NCI-H748 treated with DMSO at 0.1 percent for 48 hours (cell line): Measurements from ENCODE around the gene ACTR5.
A peak's percentile ranks its signal among the peaks of the same experiment; 100 is the strongest.

Experiments used
- DNase-seq: peaks from one replicate; lab custom pipeline; 2025; lab: John Stamatoyannopoulos, UW

Gene ACTR5

DNA sequence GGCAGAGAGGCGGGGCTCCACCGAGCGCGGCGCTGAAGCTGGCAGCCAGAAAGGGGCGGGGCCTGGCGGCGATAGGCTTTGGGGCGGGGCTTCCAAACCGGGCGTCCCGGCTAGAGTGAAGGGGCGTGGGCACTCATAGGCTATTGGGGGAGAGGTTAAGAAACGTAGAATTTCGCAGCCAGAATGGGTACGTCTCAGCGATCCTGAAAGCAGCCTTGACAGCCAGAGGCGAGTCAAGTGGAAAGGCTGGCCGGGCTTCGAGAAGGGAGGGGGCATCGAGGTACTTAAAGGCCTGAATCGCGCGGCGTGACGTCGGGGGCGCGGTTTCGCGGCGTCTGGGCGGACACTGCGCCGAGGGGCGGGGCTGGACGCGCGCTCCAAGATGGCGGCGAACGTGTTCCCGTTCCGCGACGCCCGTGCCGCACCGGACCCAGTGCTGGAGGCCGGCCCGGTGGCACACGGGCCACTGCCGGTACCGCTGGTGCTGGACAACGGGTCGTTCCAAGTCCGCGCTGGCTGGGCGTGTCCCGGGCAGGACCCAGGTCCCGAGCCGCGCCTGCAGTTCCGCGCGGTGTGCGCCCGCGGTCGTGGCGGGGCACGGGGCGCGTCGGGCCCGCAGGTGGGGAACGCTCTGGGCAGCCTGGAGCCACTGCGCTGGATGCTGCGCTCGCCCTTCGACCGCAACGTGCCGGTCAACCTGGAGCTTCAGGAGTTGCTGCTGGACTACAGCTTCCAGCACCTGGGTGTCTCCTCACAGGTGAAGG lies at the start of gene ACTR5:
ACTR5 (plus strand) TSS at position 364 of the 764 bp plus-strand sequence; CDS start at position 383, 19 bp downstream.
- peak; percentile 94 for DNase-seq

DNA sequence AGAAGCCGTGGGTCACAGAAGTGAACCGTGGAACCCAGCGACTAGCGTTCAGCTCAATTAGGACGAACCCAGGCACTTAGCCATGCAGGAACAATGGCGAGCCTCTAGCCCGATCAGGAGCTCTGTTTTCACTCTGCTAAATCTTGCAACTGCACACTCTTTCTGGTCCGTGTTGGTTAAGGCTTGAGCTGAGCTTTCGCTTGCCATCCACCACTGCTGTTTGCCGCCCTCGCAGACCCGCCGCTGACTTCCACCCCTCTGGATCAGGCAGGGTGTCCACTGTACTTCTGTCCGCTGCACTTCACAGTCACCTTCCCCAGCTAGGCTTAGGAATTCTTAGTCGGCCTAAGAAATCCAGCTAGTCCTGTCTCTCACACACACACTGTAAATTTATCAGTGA lies 49.7 kb upstream of the ACTR5 start:
- DNase-seq: no peak

DNA sequence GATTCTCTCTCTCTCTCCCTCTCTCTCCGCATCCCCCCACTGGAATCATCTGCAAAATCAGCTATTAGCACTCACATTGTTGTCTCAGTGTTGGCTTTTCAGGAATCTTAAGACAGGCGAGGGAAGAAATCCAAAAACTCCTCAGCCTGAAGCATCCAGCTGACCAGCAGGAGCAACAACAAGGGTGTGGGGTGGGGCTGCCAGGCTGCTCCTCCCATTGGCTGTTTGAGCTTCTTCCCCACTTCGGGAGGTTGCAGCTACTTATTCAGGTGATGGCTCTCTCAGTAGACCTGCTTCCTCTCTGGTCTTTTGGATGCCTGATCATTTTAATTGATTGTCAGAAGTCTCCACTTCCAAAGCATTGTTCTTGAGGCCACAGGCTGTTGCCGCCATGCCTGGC lies 48.1 kb upstream of the ACTR5 start:
- DNase-seq: no peak

DNA sequence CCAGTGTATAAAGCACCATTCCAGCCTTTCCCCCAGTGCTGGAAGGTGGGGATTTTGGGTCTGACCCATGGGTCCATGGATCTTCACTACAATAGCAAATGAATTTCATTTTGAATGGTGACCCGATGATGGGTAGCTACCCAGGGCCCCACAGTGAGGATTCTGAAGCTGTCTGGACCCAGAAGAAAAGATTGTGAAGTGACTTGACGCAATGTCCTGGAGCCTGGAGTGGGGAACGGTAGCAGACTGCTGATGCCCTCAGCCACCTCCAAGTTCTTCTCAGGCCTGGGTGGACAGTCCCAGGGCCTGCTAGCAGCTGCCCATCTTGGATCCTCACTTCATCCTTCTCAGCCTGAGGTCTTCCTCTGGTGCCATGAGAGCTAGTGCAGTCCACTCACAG lies 47.3 kb upstream of the ACTR5 start:
- no peak for DNase-seq

DNA sequence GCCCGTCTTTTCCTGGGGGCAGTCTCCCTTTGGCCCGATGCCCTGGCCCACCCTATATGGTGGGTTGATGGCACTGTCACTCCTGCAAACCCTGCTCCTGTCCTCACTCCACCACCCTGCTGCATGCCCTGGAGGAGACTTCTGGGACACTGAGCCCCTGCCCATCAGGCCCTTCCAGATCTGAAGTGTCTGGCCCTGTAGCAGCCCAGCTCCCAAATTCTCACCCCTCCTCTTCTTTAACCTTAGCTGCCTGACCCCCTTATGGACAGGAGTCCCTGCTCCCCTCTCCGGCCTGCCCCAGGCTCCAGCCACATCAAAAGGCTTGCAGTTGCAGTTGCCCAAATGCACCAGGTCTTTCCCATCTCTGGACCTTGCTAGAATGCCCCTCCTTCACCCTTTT lies 44.7 kb upstream of the ACTR5 start:
- DNase-seq: no peak

DNA sequence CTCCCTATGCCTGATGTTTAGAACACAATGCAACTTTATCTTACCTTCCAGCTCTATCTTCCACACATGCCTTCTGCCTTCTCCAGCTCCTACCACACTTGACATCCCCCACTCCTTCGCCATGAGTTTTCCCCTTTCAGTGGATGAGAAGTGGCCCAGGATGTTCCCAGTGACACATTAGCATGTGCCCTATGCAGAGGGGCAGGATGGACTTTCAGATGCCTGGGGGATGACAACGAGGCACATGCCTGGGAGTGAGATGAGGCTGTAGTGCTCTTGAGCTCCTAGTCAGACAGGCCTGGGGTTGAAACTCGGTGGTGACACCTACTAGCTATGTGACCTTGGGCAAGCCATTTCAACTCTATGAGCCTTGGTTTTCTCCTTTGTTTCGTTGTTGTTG lies 44.1 kb upstream of the ACTR5 start:
- DNase-seq: no peak

DNA sequence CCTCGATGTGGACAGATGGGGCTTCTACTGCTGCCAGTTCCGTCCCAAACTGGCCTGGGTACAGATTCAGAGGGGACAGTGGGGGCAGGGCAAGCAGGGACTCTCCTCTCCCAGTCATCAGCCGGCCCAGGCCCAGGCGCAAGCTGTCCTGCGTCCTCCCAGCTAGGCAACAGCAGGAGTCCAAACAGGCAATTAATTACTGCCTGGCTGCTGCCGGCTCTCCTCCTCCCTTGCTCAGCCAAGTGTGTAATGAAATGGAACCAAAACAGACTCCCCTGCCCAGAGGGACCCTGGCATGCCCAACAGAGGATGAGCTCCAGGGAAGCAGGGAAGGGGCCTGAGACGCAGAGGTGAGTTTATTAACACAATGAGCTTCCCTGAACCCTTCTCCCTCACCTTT lies 41.8 kb upstream of the ACTR5 start:
- no peak for DNase-seq

DNA sequence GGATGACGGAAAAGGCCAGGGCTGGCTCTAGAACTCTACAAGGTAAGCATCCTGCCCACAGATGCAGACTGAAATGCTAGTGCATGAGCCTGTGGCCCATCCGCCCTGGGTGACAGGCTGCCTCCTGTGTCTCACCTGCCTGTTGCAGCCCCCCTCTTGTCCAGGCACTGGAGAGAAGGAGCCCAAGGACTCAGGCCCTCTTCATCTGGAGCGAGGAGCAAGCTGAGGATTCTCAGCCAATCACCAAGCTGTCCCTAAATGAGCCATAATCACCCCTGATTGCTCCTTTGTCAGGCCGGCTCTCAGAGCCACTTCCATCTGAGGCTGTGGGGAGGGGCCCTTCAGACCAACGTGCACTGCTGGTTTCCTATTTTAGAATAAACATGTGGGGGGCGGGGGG lies 34.0 kb upstream of the ACTR5 start:
- DNase-seq: no peak

DNA sequence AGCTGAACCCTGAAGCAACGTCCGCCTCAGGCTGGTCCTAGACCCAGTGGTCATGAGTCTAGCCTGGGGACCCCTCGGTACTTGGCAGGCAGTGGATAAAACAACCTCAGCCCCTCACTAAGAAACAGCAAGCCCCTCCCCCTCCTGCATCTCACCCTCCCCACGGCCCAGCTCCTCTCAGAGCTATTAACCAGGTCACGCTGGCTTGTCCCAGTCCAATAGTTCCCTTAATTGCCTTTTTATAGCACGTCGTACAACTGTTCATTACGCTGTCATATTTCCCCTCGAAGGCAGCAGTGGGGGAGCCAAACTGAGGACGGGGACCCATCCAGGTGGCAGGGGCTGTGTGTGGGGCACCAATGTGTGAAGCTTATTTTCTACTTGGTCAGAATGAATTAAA lies 32.6 kb upstream of the ACTR5 start:
- no peak for DNase-seq

DNA sequence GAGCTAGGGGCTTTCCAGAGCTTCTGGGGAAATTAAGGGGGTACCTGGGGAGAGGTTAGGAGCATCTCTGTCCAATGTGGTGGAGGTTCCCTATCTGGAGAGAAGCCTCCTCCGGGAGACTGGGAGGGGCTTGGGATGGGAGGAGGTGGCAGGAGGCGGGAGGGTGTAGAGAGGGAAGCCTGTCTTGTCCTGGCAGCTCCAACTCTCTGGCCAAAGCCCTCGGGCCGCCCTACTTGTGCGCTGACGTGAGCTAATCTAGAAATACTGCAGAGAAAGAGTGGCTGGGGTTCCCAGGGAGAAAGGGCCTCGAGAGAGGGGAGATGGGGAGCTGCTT lies 25.6 kb upstream of the ACTR5 start:
- DNase-seq: no peak

DNA sequence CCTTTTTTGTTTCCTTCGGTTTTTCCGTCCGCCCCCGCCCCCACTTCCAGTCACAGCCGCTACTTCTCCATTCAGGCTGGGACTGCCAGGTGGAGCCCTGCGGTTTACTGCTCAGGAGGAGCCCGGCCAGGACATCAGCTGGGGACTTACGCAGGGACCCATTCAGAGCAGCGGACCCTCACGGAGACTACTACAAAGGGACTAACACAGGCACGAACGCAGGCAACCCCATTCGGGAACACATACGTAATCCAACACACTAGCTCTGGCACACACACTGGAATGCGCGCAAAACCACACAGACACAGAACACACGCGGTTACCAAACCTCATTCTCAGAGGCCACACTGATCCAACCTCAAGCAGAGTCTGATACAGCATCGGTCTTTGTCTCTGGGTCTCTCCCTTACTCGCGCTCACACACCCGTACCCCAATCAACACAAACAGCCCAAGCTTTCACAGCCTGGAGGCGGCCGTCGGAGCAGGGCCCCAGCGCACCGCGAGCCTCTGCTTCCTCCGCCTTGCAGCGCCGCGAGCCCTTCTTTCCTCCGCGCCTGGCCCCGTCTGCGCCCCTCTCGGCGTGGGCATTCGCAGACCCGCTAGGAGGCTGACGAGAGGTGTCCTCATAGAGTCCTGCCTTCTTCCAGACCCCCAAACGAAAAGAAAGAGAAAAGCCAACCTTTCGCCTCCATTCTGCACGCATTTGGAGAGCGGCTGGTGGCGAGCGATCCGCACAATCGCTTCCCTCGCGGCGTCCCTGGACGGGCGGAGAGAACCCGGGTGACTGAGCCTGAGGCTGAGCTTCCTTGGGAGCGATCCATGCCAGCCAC lies 25.0 kb upstream of the ACTR5 start:
- DNase-seq: no peak

DNA sequence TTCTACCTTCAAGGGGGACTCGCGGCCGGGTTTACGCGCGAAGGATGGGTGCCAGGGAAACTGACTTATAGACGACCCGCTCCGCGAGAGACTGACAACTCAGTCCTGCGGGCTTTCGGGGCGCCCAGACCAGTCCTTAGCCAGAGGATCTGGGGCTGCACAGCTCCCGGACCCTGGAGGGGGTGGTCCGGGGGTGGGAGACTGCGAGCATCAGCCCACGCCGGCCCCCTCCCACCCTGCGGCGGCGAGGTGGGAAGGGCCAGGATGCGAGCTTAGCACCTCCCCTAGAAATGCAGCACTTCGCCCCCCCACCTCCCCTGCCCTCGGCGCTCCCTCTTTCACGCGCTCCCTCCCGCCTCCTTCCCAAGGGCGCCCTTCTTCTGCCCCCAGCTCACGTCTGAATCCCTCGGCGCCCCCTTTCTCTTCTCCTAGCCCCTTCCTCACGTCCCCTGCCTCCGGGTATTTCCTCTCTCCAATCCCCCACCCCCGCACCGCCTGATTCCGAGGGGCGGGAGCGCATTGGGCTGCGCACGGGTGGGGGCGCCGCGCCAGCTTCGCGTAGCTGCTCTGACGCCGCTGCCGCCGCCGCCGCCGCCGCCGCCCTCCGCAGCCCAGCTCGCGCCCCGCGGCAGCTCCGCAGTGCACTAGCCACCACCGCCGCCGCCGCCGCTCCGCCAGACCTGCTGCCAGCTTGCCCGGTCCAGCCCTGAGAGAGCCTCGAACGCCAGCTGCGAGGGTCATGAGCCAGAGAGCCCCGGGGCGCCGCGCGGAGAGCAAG lies 24.2 kb upstream of the ACTR5 start, which contains the start of gene SLC32A1:
SLC32A1 (plus strand) TSS at position 639 of the 778 bp plus-strand sequence. CDS start 239 bp downstream, outside the sequence.
- DNase-seq: no peak

DNA sequence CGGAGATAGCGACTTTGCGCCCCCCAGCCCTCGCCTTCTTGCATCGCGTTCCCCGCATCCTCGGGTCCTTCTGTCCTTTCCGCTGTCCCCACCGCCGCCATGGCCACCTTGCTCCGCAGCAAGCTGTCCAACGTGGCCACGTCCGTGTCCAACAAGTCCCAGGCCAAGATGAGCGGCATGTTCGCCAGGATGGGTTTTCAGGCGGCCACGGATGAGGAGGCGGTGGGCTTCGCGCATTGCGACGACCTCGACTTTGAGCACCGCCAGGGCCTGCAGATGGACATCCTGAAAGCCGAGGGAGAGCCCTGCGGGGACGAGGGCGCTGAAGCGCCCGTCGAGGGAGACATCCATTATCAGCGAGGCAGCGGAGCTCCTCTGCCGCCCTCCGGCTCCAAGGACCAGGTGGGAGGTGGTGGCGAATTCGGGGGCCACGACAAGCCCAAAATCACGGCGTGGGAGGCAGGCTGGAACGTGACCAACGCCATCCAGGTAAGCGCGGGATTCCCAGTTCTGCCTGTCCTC lies 23.6 kb upstream of the ACTR5 start:
- no peak for DNase-seq

DNA sequence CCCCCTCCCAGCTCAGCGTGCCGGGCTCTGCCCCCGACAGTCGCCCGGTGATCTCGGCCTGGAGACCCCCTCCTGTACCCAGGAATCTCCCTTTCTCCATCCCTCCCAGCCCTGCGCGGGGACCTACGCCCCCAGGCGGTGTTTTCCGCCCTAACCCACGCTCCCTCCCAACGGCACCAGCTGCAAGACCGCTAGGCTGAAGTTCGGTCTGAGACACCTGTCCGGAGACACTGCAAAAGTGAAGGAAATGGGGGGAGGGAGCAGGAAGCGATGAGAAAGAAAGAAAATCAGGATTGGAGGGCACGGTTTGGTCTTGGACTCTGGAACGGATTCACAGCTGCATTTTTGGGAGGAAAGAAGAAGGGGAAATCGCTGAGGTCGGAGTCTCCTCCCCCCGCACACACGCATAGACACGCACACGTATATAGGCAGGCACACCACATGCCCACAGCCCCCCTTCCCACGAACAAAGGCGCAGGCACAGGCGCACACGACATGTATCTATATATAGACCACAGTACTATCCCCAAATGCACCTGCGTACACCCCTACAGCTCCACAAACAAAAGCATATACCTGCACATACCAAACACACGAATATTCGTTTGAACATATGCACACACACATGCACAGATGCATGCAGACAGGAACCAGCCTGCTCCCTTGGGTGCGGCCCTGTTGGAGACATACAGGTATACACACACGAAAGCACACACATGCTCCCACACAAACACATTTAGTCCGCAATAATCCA lies 22.9 kb upstream of the ACTR5 start:
- no peak for DNase-seq

DNA sequence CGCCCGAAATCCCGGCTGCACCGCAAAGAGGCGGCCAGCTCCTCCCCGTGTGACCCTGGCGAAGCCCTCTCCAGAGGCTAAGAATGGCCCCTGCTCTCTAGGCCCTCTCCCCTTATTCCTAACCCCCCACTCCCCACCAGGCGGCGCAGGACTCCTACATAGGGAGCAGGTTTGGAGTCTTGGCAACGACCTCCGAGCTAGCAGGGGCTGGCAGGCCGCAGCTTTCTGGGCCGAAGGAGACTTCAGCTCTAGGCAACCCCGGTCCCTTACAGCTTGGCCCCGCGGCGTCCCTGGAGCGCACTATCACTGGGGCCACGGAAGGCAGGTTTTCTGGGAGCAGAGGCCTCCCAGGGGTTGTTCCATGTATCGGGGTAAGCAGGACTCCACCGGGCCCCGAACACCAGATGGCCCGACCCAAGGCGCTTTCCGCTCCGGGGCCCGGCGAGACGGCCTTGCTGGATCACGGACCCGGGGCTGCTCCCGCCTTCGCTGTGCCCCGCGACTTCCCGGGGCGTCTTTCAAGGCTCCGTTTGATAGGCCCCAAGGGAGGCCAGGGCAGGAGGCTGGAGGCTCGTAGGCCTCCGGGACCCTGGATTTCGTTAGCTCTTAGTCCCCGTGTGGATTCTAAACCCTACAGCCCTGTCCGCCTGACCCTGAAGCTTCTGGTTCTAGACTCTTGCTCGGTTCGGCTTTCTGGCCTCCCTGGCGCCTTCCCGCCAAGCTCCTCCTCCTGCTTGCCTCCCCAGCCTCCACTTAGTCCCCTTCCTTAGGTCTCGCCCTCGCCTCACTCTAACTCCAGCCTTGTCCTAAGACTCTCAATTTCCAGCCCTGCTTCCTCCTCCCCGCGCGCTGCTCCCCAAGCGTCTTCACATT lies 22.1 kb upstream of the ACTR5 start:
- DNase-seq: no peak

DNA sequence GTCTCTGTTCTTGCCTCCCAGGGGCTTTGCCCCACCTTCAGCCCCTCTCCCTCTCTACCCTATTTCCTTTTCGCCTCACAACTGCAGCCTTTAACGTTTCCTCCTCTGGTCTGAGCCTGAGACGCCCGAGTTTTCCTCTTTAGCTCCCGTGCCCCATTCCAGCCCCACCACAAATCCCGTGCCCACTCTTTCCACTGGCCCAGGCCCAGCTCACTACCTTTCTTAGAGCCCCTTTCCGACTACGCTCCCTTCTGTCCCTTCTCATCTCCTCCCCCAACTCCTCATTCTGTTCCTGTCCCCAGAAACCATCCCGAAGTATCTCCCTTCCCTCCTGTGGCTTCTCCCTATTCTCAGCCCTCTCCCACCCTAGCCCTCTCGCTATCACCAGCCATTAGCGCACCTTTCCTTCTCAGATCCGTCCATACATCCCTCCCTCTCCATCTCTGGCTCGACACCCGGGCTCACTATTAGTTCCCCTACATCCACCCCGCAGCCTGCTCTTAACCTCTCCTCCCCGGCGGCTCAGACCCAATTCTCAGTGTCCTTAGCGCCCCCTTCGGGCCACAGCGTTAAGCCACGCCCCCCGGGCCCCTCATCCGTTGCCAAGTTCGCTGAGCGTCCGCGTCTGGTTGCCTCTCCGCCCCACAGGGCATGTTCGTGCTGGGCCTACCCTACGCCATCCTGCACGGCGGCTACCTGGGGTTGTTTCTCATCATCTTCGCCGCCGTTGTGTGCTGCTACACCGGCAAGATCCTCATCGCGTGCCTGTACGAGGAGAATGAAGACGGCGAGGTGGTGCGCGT lies 21.3 kb upstream of the ACTR5 start:
- DNase-seq: no peak

DNA sequence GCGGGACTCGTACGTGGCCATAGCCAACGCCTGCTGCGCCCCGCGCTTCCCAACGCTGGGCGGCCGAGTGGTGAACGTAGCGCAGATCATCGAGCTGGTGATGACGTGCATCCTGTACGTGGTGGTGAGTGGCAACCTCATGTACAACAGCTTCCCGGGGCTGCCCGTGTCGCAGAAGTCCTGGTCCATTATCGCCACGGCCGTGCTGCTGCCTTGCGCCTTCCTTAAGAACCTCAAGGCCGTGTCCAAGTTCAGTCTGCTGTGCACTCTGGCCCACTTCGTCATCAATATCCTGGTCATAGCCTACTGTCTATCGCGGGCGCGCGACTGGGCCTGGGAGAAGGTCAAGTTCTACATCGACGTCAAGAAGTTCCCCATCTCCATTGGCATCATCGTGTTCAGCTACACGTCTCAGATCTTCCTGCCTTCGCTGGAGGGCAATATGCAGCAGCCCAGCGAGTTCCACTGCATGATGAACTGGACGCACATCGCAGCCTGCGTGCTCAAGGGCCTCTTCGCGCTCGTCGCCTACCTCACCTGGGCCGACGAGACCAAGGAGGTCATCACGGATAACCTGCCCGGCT lies 20.6 kb upstream of the ACTR5 start:
- no peak for DNase-seq

DNA sequence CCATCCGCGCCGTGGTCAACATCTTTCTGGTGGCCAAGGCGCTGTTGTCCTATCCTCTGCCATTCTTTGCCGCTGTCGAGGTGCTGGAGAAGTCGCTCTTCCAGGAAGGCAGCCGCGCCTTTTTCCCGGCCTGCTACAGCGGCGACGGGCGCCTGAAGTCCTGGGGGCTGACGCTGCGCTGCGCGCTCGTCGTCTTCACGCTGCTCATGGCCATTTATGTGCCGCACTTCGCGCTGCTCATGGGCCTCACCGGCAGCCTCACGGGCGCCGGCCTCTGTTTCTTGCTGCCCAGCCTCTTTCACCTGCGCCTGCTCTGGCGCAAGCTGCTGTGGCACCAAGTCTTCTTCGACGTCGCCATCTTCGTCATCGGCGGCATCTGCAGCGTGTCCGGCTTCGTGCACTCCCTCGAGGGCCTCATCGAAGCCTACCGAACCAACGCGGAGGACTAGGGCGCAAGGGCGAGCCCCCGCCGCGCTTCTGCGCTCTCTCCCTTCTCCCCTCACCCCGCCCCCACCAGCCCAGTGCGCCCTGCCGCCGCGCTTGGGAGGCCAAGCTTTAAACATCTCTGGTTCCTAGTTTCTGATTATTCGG lies 20.0 kb upstream of the ACTR5 start:
- no peak for DNase-seq
